Esophagus squamous epithelium (tissue), 4 donors: ENCODE data around the gene PPP4C.

Experiments used
- POLR2A ChIP-seq, 4 donors: fragments of 450-650 bp; IDR thresholded peaks; one replicate each; pipeline ENCODE4 v1.6.1; 2017; ENCODE audit warnings: antibody characterized with exemption in 4 of 4, mild to moderate bottlenecking in 4 of 4, moderate library complexity in 3 of 4
- TF ChIP-seq, protein P1 (sequence below), 6 experiments: fragments of 450-650 bp in 4 of 6; fragments of 200-600 bp in 2 of 6; sonication (generic) in 2 of 6; IDR thresholded peaks; one replicate each; pipeline ENCODE4 v1.5.1; 2016 to 2019; ENCODE audit warnings: antibody characterized with exemption in 6 of 6, mild to moderate bottlenecking in 4 of 6, moderate library complexity in 4 of 6

DNA sequence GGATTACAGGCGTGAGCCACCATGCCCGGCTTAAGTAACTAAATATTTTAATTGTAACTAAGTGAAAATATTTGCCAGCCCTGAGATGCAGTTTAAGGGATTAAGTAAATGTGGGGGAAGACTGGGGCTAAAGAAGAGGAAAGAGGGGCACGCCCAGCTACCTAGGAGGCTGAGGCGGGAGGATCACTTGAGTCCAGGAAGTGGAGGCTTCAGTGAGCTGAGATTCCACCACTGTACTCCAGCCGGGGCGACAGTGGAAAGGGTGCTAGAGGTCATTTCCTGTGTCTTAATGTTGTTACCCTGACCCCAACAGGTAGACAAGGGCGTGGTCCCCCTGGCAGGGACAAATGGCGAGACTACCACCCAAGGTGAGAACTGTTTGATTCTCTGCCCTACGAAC, 7.5 kb upstream of the PPP4C start:
- TF ChIP-seq POLR2A (IDR thresholded peaks at IDR 0.05), result no peak
- TF ChIP-seq, protein P1, sequence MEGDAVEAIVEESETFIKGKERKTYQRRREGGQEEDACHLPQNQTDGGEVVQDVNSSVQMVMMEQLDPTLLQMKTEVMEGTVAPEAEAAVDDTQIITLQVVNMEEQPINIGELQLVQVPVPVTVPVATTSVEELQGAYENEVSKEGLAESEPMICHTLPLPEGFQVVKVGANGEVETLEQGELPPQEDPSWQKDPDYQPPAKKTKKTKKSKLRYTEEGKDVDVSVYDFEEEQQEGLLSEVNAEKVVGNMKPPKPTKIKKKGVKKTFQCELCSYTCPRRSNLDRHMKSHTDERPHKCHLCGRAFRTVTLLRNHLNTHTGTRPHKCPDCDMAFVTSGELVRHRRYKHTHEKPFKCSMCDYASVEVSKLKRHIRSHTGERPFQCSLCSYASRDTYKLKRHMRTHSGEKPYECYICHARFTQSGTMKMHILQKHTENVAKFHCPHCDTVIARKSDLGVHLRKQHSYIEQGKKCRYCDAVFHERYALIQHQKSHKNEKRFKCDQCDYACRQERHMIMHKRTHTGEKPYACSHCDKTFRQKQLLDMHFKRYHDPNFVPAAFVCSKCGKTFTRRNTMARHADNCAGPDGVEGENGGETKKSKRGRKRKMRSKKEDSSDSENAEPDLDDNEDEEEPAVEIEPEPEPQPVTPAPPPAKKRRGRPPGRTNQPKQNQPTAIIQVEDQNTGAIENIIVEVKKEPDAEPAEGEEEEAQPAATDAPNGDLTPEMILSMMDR (IDR thresholded peaks at IDR 0.05), result no peak
